ENCODE results near the gene CACNG4. TPM values are rescaled to one million over a fixed set of nuclear protein-coding genes. Genes with fewer than 3 reads are reported as not detected.

CACNG4 gene
- total RNA-seq, 1 donor from 2014 or later, result not detected

- Histone ChIP-seq H3K27me3 (ENCODE audit: control insufficient read depth, insufficient read depth, low read length) (peaks cover 47% of the 10 kb centered on the region), H3K36me3 (ENCODE audit: control insufficient read depth, insufficient read depth, low read length) (no peaks in the 10 kb centered on the region), H3K4me3 (ENCODE audit: low read depth, low read length) (peak overlapping the region; percentile 18)
- DNase-seq (ENCODE audit: low read depth), result no peak
- TF ChIP-seq, protein P1, sequence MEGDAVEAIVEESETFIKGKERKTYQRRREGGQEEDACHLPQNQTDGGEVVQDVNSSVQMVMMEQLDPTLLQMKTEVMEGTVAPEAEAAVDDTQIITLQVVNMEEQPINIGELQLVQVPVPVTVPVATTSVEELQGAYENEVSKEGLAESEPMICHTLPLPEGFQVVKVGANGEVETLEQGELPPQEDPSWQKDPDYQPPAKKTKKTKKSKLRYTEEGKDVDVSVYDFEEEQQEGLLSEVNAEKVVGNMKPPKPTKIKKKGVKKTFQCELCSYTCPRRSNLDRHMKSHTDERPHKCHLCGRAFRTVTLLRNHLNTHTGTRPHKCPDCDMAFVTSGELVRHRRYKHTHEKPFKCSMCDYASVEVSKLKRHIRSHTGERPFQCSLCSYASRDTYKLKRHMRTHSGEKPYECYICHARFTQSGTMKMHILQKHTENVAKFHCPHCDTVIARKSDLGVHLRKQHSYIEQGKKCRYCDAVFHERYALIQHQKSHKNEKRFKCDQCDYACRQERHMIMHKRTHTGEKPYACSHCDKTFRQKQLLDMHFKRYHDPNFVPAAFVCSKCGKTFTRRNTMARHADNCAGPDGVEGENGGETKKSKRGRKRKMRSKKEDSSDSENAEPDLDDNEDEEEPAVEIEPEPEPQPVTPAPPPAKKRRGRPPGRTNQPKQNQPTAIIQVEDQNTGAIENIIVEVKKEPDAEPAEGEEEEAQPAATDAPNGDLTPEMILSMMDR (IDR thresholded peaks at IDR 0.05; ENCODE audit: insufficient read depth, low read length, severe bottlenecking), result no peak
- FAIRE-seq, result no peak
Measured at GRCh38 chr17:66964930-66965800, 658 bp downstream of the CACNG4 start.

GRCh38 chr17:66965801-66966262 is 1.3 kb downstream of the CACNG4 start:
- FAIRE-seq, result no peak
- TF ChIP-seq, protein P1 (IDR thresholded peaks at IDR 0.05; ENCODE audit: insufficient read depth, low read length, severe bottlenecking), result no peak
- peak overlapping the region; percentile 18 for H3K4me3 ChIP-seq (ENCODE audit: low read depth, low read length)
- no peak for DNase-seq (ENCODE audit: low read depth)
- H3K27me3 ChIP-seq (ENCODE audit: control insufficient read depth, insufficient read depth, low read length), result peaks cover 47% of the 10 kb centered on the region
- H3K36me3 ChIP-seq (ENCODE audit: control insufficient read depth, insufficient read depth, low read length), result no peaks in the 10 kb centered on the region

GRCh38 chr17:66966298-66966697 is 1.8 kb downstream of the CACNG4 start:
- H3K4me3 ChIP-seq (ENCODE audit: low read depth, low read length), result no peak overlapping the region
- DNase-seq (ENCODE audit: low read depth) (no peak), FAIRE-seq (no peak)
- TF ChIP-seq, protein P1 (IDR thresholded peaks at IDR 0.05; ENCODE audit: insufficient read depth, low read length, severe bottlenecking), result no peak
- H3K27me3 ChIP-seq (ENCODE audit: control insufficient read depth, insufficient read depth, low read length), result peaks cover 47% of the 10 kb centered on the region
- H3K36me3 ChIP-seq (ENCODE audit: control insufficient read depth, insufficient read depth, low read length), result no peaks in the 10 kb centered on the region

GRCh38 chr17:66966704-66967418 is 2.4 kb downstream of the CACNG4 start:
- TF ChIP-seq, protein P1 (IDR thresholded peaks at IDR 0.05; ENCODE audit: insufficient read depth, low read length, severe bottlenecking), result no peak

DNA sequence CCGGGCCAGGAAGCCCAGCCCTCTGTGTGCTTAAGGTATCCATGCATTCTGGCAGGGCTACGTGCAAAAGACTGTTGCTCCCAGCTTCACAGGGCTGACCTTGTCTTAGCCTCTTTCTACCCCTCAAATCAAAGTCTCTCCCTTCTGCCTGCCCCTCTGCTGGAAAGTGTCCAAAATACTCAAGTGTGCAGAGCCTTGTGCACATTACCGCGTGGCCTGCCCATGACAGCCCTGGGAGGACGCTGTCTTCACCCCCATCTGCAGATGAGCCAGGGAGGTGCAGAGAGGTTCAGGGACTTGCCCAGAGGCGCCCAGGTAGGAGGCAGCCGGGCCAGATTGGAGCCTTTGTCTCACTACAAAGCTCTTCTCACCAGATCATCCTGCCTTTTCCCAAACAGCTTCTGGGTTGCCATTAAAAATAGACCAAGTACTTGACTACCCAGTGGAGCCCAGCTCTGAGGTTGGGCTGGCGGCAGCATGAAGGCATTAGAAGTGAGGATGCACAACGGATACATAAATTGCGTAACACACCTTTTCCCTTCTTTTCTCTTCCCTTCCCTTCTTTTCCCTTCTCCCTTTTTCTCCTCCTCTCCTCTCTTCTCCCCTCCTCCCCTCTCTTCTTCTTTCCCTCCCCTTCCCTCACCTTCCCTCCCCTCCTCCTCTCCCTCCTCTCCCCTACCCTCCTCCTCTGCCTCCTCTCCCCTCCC is 3.5 kb downstream of the CACNG4 start:
- TF ChIP-seq, protein P1 (IDR thresholded peaks at IDR 0.05; ENCODE audit: insufficient read depth, low read length, severe bottlenecking), result no peak
- H3K36me3 ChIP-seq (ENCODE audit: control insufficient read depth, insufficient read depth, low read length), result no peaks in the 10 kb centered on the region
- no peak overlapping the region for H3K4me3 ChIP-seq (ENCODE audit: low read depth, low read length)
- DNase-seq (ENCODE audit: low read depth), result no peak
- no peak for FAIRE-seq
- peaks cover 44% of the 10 kb centered on the region for H3K27me3 ChIP-seq (ENCODE audit: control insufficient read depth, insufficient read depth, low read length)

More at GRCh38 chr17:66966704-66967418, 2.4 kb downstream of the CACNG4 start:
- DNase-seq (ENCODE audit: low read depth) (no peak), FAIRE-seq (no peak)
- Histone ChIP-seq H3K36me3 (ENCODE audit: control insufficient read depth, insufficient read depth, low read length) (no peaks in the 10 kb centered on the region), H3K4me3 (ENCODE audit: low read depth, low read length) (no peak overlapping the region), H3K27me3 (ENCODE audit: control insufficient read depth, insufficient read depth, low read length) (peaks cover 47% of the 10 kb centered on the region)
